GM12865 (cell line): ENCODE results near the gene FAM25A.
"Not testable (repeated sequence)": the region's sequence is repeated elsewhere in the genome, so short reads cannot be mapped to it uniquely, and the experiment has no call there.

ENCODE experiments used
- DNase-seq: peaks from one replicate; pipeline ENCODE4 v3.0.0; 2010; ENCODE audit warnings: low read depth
- H3K4me3 ChIP-seq: 2 replicates; pipeline ENCODE4 v1.5.1; 2011; ENCODE audit warnings: mild to moderate bottlenecking, low read depth, low read length, control low read depth
- TF ChIP-seq, protein P1 (sequence below): IDR thresholded peaks from 2 replicates; pipeline ENCODE4 v1.5.1; 2011; ENCODE audit warnings: low read length, control low read depth, low read depth, inconsistent platforms; ENCODE audit not compliant: insufficient read depth; ENCODE audit errors: missing control alignments

Gene FAM25A

DNA sequence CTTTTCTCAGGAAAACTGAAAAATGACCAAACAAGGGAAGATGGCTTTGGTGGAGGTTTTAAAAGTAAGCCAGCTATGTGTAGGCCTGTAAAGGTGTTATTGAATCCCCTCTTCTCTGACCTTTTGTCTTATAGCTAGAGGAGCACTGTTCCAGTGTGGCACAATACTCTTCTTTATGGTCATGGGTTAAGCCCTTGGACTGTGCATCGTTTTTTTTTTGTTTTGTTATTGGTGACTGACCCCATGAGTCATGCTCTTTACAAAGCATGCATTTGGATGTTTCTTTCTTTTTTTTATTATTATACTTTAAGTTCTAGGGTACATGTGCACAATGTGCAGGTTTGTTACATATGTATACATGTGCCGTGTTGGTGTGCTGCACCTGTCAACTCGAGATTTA, 19.6 kb upstream of the FAM25A start:
- TF ChIP-seq, protein P1, sequence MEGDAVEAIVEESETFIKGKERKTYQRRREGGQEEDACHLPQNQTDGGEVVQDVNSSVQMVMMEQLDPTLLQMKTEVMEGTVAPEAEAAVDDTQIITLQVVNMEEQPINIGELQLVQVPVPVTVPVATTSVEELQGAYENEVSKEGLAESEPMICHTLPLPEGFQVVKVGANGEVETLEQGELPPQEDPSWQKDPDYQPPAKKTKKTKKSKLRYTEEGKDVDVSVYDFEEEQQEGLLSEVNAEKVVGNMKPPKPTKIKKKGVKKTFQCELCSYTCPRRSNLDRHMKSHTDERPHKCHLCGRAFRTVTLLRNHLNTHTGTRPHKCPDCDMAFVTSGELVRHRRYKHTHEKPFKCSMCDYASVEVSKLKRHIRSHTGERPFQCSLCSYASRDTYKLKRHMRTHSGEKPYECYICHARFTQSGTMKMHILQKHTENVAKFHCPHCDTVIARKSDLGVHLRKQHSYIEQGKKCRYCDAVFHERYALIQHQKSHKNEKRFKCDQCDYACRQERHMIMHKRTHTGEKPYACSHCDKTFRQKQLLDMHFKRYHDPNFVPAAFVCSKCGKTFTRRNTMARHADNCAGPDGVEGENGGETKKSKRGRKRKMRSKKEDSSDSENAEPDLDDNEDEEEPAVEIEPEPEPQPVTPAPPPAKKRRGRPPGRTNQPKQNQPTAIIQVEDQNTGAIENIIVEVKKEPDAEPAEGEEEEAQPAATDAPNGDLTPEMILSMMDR: no peak
- no peak for DNase-seq
- no peak overlapping the region for H3K4me3 ChIP-seq

DNA sequence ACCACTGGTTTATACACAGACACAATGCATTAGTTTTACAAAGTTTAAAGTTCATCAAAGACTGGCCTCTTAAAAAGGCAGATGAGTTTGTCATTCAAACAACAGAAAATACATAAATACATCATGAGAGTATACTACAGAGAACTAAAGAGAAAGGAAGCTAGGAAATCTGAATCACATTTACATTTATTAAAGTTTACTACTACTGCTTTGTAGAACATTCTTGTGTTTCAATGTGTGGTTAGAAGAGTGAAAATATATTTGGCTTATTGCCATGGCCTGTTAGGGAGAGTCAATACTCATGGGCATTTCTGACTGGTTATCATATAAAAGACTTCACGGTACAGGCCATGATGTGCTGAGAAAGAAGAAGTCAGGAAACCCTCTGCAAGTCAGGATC, 13.0 kb upstream of the FAM25A start:
- DNase-seq, H3K4me3 ChIP-seq: not testable (repeated sequence)

DNA sequence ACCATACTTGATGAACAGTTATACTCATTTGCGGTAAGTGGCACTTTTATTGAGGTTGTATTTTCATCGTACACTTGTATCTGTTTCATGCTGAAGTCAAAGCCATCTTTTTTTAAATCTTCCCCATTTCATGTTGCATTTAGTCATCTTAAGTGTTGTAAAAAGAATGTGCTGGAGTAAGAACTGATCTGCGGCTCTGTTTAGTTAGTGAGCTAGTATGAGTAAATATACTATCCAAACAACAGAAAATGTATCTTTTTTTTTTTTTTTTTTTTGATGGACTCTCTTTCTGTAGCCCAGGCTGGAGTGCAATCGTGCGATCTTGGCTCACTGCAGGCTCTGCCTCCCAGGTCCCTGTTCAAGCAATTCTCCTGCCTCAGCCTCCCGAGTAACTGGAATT, 12.4 kb upstream of the FAM25A start:
- H3K4me3 ChIP-seq, DNase-seq: not testable (repeated sequence)

DNA sequence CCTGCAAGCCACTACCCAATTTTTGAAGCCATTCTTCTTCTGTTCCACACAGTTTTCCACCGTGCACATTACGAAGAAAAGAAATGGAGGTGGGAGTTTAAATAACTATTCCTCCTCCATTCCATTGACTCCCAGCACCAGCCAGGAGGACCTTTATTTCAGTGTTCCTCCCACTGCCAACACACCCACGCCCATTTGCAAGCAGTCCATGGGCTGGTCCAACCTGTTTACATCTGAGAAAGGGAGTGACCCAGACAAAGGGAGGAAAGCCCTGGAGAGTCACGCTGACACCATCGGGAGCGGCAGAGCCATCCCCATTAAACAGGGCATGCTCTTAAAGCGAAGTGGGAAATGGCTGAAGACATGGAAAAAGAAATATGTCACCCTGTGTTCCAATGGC, 11.8 kb upstream of the FAM25A start:
- DNase-seq, H3K4me3 ChIP-seq: not testable (repeated sequence)

DNA sequence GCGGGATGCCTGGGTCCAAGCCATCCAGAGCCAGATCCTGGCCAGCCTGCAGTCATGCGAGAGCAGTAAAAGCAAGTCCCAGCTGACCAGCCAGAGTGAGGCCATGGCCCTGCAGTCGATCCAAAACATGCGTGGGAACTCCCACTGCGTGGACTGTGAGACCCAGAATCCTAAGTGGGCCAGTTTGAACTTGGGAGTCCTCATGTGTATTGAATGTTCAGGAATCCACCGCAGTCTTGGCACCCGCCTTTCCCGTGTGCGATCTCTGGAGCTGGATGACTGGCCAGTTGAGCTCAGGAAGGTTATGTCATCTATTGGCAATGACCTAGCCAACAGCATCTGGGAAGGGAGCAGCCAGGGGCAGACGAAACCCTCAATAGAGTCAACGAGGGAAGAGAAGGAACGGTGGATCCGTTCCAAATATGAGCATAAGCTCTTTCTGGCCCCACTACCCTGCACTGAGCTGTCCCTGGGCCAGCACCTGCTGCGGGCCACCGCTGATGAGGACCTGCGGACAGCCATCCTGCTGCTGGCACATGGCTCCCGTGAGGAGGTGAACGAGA, 10.9 kb upstream of the FAM25A start:
- H3K4me3 ChIP-seq, DNase-seq: not testable (repeated sequence)

DNA sequence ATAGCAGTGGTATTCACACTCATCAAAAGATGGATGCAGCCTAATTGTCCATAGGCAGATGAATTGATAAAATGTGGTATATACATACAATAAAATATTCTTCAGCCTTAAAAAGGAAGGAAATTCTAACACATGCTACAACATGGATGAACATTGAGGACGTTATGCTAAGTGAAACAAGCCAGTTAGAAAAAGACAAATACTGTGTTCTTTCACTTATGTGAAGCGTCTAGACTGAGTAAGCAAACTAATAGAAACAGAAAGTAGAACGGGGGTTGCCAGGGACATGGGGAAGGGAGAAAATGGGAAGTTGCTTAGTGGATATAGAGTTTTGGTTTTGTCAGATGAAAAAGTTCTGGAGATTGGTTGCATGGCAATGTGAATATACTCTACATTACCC, 6.6 kb upstream of the FAM25A start:
- peak; percentile 9 for DNase-seq
- H3K4me3 ChIP-seq: not testable (repeated sequence)

DNA sequence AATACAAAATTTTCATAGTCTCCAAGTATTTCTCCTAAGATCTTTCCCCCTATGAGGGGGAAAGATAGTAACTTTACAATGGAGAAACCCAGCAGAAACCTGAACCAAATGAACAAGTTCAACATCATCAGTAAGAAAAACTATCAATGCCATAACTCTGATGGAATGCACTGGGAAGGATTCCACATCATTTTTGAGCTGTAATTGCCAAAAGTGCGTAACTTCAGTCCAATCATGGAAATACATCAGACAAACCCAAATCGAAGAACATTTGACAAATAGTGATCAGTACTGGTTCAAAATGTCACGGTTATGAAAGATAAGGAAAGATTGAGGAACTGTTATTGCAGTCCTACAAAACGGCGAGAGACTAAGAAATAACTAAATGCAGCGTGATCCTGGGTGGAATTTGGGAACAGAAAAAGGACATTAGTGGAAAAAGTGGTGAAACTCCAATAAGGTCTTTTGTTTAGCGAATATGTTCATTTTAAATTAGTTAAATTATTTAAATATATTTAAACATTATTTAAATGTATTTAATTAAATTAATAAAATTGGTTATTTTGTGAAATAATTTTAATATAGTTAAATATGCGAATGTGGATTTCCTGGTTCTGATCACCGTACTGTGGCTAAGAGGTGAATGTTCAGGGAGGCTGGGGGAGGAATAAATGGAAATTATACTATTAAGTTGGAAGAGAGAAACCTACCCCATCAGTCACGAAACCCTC, 4.9 kb upstream of the FAM25A start:
- DNase-seq, H3K4me3 ChIP-seq: not testable (repeated sequence)

DNA sequence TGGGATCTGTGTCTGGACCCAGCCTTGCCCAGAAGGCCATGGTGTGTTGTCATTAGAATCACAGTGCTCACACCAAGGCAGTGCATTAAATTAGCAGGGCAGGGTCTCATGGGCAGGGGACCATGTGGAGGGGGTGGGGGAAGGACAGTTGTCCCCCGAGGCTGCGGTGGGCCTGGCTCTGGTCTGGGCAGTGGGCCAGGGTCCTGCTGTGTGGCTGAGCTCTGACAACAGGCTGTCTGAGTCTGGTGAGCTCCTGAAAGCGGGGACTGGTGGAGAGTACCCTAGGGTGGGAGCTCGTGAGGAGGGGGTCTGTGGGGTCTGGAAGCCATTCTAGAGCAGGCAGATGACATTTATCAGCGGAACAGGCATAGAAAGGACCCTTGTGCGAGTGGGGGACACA, 2.0 kb upstream of the FAM25A start:
- H3K4me3 ChIP-seq, DNase-seq: not testable (repeated sequence)

DNA sequence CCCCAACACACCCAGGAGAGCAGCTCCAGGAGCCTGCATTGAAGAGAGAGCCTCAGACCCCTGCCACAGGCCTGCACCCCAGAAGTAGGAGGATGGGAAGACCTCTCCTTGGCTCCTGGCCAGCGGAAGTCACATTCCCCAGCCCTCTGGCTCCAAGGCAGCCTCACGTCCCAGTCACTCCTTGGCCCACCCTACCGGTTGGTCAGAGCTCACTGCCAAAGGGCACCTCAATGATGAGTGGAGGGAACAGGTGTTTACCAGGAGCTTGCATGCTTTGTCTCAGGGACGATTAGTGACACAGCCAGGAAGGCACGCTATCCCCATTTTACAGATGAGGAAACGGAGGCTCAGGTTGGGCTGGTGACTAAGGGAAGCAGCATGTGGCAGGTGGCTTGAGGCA, 1.0 kb upstream of the FAM25A start:
- DNase-seq, H3K4me3 ChIP-seq: not testable (repeated sequence)

DNA sequence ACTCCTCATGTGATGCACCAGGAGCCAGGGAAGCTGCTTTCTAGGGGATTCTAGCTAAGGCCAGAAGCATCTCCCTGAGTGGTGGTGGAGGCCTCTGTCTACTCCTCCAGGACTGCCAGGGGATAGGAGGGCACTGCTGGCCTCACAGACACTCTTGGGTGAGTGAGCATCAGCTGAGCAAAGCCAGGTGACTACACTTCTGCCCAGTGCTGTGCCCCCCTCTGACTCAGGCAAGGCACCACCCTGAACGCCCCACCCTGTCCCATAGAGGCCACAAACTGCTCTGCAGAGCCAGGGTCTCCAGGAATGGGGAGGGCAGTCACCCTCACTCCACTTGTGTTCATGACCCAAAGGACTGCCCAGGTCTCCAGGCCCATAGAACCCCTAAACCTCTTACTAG, 590 bp upstream of the FAM25A start:
- DNase-seq, H3K4me3 ChIP-seq: not testable (repeated sequence)

DNA sequence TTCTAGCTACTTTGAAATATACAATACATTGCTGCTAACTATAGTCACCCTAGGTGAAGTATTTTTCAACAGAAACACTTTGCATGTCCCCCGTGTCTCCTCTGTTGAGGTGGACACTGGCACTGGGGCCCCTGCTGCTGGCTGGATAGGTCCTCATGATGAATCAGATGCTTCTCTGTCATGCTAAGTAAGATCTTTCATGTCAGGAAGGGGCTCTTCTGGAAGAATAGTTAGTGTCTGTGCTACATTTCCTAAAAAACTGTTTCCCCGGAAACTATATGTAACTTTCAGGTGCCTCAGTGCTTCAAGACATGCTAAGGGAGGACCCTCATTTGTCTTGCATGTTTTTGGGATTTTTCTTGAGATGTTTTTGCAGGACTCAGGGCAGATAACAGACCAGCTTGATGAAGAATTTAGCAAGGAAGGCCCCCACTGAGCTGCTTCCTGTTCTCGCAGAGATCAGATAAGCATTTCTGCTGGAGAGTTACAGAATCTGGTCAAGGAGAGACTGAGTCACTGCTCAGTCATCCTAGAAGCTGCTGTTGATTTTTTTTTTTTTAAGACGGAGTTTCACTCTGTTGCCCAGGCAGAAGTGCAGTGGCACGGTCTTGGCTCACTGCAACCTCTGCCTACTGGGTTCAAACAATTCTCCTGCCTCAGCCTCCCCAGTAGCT, 5.3 kb downstream of the FAM25A start:
- not testable (repeated sequence) for H3K4me3 ChIP-seq, DNase-seq

DNA sequence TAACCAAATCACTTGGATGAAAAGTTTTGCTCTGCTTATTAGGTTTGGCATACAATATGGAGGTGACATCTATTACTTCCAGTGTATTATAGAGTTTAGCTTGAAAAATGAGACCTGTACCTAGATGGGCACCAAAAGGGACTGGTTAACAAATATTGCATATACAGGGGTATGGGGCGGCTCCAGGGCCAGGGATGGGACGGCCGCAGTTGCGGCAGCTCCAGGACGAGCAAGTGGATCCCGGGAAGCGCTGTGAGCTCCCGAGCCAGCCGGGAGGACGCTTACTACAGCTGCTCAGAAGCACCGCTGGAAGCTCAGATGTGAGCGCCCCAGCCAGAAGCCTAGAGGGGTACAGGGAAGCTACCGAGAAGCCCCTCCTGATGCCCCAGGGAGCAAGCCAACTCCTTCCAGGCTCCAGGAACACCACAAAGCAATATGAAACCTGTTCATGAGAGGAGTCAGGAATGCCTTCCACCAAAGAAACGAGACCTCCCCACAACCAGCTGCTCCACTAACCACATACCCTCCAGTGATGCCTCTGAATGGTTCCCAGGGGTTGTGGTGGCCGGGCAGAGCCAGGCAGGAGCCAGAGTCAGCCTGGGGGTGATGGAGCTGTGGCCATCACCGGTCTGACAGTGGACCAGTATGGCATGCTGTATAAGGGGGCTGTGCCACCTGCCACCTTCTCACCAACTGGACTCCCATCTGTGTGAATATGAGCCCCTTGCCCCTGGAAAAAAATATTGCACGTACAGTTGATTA, 6.8 kb downstream of the FAM25A start:
- not testable (repeated sequence) for DNase-seq, H3K4me3 ChIP-seq

DNA sequence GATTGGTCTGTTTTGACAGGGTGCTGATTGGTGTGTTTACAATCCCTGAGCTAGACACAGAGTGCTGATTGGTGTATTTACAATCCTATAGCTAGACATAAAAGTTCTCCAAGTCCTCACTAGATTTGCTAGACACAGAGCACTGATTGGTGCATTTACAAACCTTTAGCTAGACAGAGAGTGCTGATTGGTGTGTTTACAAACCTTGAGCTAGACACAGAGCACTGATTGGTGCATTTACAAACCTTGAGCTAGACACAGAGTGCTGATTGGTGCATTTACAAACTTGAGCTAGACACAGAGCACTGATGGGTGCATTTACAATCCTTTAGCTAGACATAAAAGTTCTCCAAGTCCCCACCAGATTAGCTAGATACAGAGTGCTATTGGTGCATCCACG, 10.3 kb downstream of the FAM25A start:
- H3K4me3 ChIP-seq, DNase-seq: not testable (repeated sequence)
